Karpas-422 (cell line): ENCODE measurements around the gene FUCA1. TPM values are rescaled to one million over a fixed set of nuclear protein-coding genes. Genes with fewer than 3 reads are reported as not detected.

Experiments
- DNase-seq: peaks from one replicate; pipeline ENCODE4 v3.0.0-alpha.2; 2015
- H2AFZ ChIP-seq: fragments of 200-600 bp; sonication (generic); 2 replicates; pipeline ENCODE4 v1.6.1; 2014; ENCODE audit warnings: antibody characterized with exemption, low read length, mixed read lengths
- H3K27ac ChIP-seq: fragments of 200-600 bp; sonication (generic); 2 replicates; pipeline ENCODE4 v1.5.1; 2014; ENCODE audit warnings: mild to moderate bottlenecking, low read length, moderate library complexity
- H3K27me3 ChIP-seq: fragments of 200-600 bp; sonication (generic); 2 replicates; pipeline ENCODE4 v1.6.1; 2014; ENCODE audit warnings: low read length, mixed read lengths
- H3K36me3 ChIP-seq: fragments of 200-600 bp; sonication (generic); 2 replicates; pipeline ENCODE4 v1.6.1; 2014; ENCODE audit warnings: low read length, mixed read lengths; ENCODE audit not compliant: insufficient read depth
- H3K4me1 ChIP-seq: fragments of 200-600 bp; sonication (generic); 2 replicates; pipeline ENCODE4 v1.6.1; 2014; ENCODE audit warnings: mild to moderate bottlenecking, low read length, mixed read lengths
- H3K4me2 ChIP-seq: fragments of 200-600 bp; sonication (generic); 2 replicates; pipeline ENCODE4 v1.6.1; 2014; ENCODE audit warnings: low read length, low read depth, mild to moderate bottlenecking; ENCODE audit not compliant: poor library complexity, severe bottlenecking
- H3K4me3 ChIP-seq: fragments of 200-600 bp; sonication (generic); 2 replicates; pipeline ENCODE4 v1.5.1; 2014; ENCODE audit warnings: mild to moderate bottlenecking, antibody characterized with exemption, low read length, mixed read lengths
- H3K79me2 ChIP-seq: fragments of 200-600 bp; sonication (generic); 2 replicates; pipeline ENCODE4 v1.6.1; 2014; ENCODE audit warnings: mild to moderate bottlenecking, low read length, mixed read lengths
- H3K9ac ChIP-seq: fragments of 200-600 bp; sonication (generic); 2 replicates; pipeline ENCODE4 v1.6.0; 2014; ENCODE audit warnings: low read length
- H3K9me2 ChIP-seq: fragments of 200-600 bp; sonication (generic), shearing (Covaris generic); replicated peaks from 2 replicates; pipeline ENCODE4 v1.6.0; 2014; ENCODE audit warnings: mild to moderate bottlenecking, low read length, moderate library complexity; ENCODE audit not compliant: insufficient read depth
- H3K9me3 ChIP-seq: fragments of 300-700, 200-600 bp; sonication (generic); 2 replicates; pipeline ENCODE4 v1.6.1; 2014; ENCODE audit warnings: low read length, mixed read lengths
- H4K20me1 ChIP-seq: fragments of 200-600 bp; sonication (generic); 2 replicates; pipeline ENCODE4 v1.6.1; 2014; ENCODE audit warnings: mild to moderate bottlenecking, antibody characterized with exemption, low read length, low read depth; ENCODE audit not compliant: insufficient read depth
- total RNA-seq: library from RNA; depleted of rRNA; stranded (reverse); fragments of >200 nt; shearing (Covaris generic); gene quantifications from 2 replicates; pipeline ENCODE4 v1.2.3, GENCODE V29; 2014; ENCODE audit warnings: low replicate concordance; rRNA removed

Gene FUCA1
- 37.8 and 47.2 TPM in 2 replicates for total RNA-seq

DNA sequence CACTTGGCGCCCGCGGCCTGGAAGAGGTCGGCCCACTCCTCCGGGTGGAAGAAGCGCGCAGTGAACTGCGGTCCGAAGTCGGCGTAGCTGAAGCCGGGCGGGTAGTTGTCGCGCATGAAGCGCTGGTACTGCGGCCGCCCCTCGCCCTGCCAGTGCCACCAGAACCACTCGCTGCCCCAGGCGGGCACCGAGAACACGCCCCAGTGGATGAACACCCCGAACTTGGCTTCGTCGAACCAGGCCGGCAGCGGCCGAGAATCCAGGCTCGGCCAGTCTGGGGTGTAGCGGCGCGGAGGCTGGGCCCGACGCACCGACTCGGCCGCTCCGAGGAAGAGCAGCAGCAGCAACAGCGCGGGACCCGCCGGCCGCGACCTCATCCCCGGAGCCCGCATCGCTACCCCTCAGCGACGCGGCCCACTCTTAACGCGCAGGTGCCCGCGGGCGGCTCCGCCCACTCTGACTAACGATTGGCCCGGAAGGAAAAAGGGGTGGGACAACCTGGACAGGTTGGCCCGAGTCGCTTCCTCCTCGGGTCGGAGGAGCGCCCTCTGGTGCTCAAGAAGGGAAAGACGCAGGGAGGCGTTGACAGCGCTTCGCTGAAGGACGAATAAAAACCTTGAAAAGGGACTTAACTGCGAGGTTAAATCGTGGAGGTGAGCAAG lies at the start of gene FUCA1:
Gene FUCA1, minus strand, starts transcription at position 396 of the 662 bp plus-strand sequence. Its CDS starts 4 bp downstream, at position 392.
- H3K4me2 ChIP-seq, result peak within 1 kb of the TSS; percentile 98
- 0 out of 2 replicates have a peak, but pooled peaks cover 4% of the 10 kb centered on the region for H4K20me1 ChIP-seq
- peaks cover 36% of the 10 kb centered on the region for H3K79me2 ChIP-seq
- peak within 1 kb of the TSS; percentile 90 for H3K27ac ChIP-seq
- H3K9me3 ChIP-seq, result no peaks in the 10 kb centered on the region
- peak within 1 kb of the TSS; percentile 96 for H3K4me3 ChIP-seq
- no peaks in the 10 kb centered on the region for H3K27me3 ChIP-seq
- peaks cover 26% of the 10 kb centered on the region for H3K36me3 ChIP-seq
- peak within 1 kb of the TSS; percentile 87 for H3K9ac ChIP-seq
- H3K4me1 ChIP-seq, result peaks cover 37% of the 10 kb centered on the region
- H2AFZ ChIP-seq, result peak within 1 kb of the TSS; percentile 76
- DNase-seq, result peak; percentile 99
- no peaks in the 10 kb centered on the region for H3K9me2 ChIP-seq

DNA sequence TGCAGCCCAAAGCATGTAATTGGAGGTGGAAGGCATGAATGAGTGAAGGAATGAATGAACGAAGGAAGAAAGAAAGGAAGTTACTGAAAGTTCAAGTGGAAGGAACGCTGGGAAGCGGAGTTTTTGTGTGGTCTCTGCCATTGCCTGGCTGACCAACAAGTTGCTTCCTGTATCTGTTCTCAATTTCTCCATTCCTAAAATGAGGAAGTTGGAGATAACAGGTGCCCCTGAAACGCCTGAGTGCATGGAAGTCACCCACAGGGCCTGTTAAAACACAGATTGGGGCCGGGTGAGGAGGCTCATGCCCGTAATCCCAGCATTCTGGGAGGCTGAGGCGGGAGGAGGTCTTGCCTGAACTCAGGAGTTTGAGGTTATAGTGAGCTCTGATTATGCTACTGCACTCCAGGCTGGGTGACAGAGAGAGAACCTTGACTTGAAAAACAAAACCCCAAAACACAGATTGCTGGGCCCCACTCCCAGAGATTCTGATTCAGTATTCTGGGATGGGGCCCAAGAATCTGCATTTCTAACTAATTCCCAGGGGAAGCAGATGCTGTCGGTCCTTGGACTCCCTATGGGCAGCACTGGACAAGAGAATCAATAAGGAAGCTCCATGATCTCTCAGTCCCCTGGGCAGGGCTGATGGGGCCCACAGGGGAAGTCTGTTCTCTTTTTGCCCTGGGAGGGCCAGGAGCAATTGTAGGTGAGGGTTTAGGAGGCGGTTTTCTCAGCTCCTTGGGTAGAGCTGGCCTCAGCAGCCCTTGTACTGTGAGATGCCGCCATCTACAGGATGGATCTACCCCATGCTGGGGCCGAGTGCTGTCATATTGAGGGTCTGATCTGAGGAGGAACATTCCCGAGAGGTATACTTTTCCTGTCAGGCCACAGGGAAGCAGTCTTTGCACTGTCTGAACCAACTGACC lies 48.4 kb upstream of the FUCA1 start:
- Histone ChIP-seq H3K27me3 (no peaks in the 10 kb centered on the region), H3K9ac (peak overlapping the region; percentile 59), H3K36me3 (no peaks in the 10 kb centered on the region), H3K9me3 (no peaks in the 10 kb centered on the region), H3K4me3 (peak overlapping the region; percentile 21; the same call in 1 of the 2 replicates), H2AFZ (peak overlapping the region; percentile 62), H4K20me1 (no peaks in the 10 kb centered on the region), H3K27ac (peak overlapping the region; percentile 97), H3K4me2 (peak overlapping the region; percentile 64), H3K4me1 (peaks cover 49% of the 10 kb centered on the region), H3K9me2 (no peaks in the 10 kb centered on the region), H3K79me2 (0 out of 2 replicates have a peak, but pooled peaks cover 3% of the 10 kb centered on the region)
- peak; percentile 94 for DNase-seq

DNA sequence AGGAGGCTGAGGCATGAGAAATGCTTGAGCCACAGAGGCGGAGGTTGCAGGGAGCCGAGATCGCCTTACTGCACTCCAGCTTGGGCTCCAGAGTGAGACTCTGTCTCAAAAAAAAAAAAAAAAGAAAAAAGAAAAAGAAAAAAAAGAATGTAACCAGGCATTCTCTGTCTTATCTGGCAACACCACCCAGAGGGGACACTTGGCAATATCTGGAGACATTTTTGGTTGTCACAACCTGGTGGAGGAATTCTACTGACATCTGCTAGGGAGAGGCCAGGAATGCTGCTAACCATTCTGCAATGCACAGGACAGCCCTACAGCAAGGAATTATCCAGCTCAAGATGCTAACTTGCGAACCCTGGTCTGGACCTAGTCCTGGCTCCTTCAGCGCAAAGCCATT lies 47.4 kb upstream of the FUCA1 start:
- H3K4me3 ChIP-seq, result no peak overlapping the region
- no peak for DNase-seq
- no peaks in the 10 kb centered on the region for H3K27me3 ChIP-seq
- H3K79me2 ChIP-seq, result 0 out of 2 replicates have a peak, but pooled peaks cover 3% of the 10 kb centered on the region
- H3K27ac ChIP-seq, result peak overlapping the region; percentile 97
- no peaks in the 10 kb centered on the region for H3K36me3 ChIP-seq
- no peaks in the 10 kb centered on the region for H3K9me3 ChIP-seq
- H3K4me2 ChIP-seq, result no peak overlapping the region
- no peaks in the 10 kb centered on the region for H4K20me1 ChIP-seq
- H2AFZ ChIP-seq, result peak overlapping the region; percentile 62; the same call in 1 of the 2 replicates
- no peaks in the 10 kb centered on the region for H3K9me2 ChIP-seq
- H3K9ac ChIP-seq, result no peak overlapping the region
- peaks cover 59% of the 10 kb centered on the region for H3K4me1 ChIP-seq

DNA sequence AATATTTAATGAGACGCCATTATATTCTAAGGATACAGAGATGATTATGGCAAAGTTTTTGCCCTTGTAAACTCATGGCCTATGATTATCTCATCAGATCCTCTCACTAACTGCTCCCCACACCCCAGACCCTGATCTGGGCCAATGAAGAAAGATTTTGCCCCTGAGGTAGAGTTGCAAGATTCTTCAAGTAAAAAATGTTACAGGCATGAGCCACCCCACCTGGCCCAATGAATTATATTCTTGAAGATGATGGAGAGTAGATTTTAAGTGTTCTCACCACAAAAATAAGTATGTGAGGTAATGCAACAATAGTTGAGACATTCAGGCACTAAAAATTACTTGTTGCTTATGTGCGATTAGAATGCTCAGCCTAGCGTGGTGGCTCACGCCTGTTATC lies 46.8 kb upstream of the FUCA1 start:
- no peak for DNase-seq
- H3K9me3 ChIP-seq, result no peaks in the 10 kb centered on the region
- 0 out of 2 replicates have a peak, but pooled peaks cover 3% of the 10 kb centered on the region for H3K79me2 ChIP-seq
- H3K4me1 ChIP-seq, result peaks cover 64% of the 10 kb centered on the region
- H3K4me2 ChIP-seq, result no peak overlapping the region
- no peaks in the 10 kb centered on the region for H3K27me3 ChIP-seq
- peak overlapping the region; percentile 97 for H3K27ac ChIP-seq
- no peaks in the 10 kb centered on the region for H3K9me2 ChIP-seq
- 0 out of 2 replicates have a peak overlapping the region, but pooled peaks have one; percentile 54 for H2AFZ ChIP-seq
- H3K4me3 ChIP-seq, result no peak overlapping the region
- H3K36me3 ChIP-seq, result no peaks in the 10 kb centered on the region
- no peak overlapping the region for H3K9ac ChIP-seq
- H4K20me1 ChIP-seq, result no peaks in the 10 kb centered on the region

DNA sequence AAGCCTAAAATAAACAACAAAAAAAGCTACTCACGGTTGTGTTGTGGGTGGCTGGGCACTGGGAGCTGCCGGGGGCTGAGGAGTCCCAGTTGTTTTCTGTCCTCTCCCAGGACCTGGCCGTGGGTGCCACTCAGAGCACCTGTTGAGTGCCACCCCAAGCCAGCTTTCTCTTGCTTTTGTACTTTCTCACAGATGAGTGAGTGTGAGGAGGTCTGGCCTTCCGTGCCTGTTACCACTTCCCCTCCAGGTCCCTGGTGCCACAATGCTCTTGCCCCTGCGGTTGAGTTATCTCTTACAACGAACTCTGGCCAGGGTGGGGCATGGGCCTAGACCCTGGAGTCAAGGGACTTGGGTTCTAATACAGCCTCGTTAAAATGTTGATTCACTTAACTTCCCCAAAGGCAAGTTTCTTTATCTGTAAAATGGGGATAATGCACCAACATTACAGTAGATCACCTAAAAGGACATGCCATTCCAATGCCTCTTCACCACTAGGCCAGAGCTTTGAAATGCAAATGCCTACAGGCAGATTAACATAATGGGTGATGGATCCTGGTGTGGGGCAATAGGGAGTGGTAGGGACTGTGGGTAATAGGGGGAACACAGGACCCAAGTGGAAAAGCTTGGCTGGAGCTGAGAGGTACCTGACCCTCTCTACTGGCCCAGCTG lies 45.3 kb upstream of the FUCA1 start, which contains the start of gene CNR2:
Gene CNR2, minus strand, starts transcription at position 151 of the 669 bp plus-strand sequence. CDS start 37,745 bp downstream, outside the sequence.
- Histone ChIP-seq H3K79me2 (0 out of 2 replicates have a peak, but pooled peaks cover 3% of the 10 kb centered on the region), H2AFZ (peak within 1 kb of the TSS; percentile 46), H3K9ac (peak within 1 kb of the TSS; percentile 71), H3K27ac (peak within 1 kb of the TSS; percentile 97), H3K27me3 (no peaks in the 10 kb centered on the region), H3K4me2 (peak within 1 kb of the TSS; percentile 70), H3K9me2 (no peaks in the 10 kb centered on the region), H3K9me3 (no peaks in the 10 kb centered on the region), H3K36me3 (no peaks in the 10 kb centered on the region), H4K20me1 (no peaks in the 10 kb centered on the region), H3K4me3 (peak within 1 kb of the TSS; percentile 64), H3K4me1 (peaks cover 80% of the 10 kb centered on the region)
- DNase-seq, result peak; percentile 73

DNA sequence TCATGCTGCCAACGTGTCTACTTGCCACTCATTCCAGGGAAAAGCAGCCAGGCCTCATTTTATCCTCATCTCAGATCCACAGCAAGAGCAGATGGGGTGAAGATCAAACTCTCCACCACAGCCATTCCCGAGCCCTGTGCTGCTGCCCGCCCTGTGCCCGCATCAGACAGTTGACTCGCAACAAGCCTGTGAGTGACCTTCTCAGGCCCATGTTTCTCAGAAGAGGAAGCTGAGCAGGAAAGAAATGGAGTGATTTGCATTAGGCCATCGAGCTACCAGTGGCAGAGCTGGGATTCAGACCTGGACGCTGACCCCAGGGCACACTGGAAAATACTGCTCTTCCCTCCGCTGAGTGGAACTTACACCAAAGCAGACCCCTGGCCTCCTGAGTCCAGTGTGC lies 43.8 kb upstream of the FUCA1 start:
- peak overlapping the region; percentile 97 for H3K27ac ChIP-seq
- peak overlapping the region; percentile 71 for H3K9ac ChIP-seq
- H3K36me3 ChIP-seq, result no peaks in the 10 kb centered on the region
- peak; percentile 70 for DNase-seq
- H3K27me3 ChIP-seq, result no peaks in the 10 kb centered on the region
- H3K79me2 ChIP-seq, result 0 out of 2 replicates have a peak, but pooled peaks cover 3% of the 10 kb centered on the region
- H3K9me2 ChIP-seq, result no peaks in the 10 kb centered on the region
- H2AFZ ChIP-seq, result no peak overlapping the region
- H3K4me3 ChIP-seq, result peak overlapping the region; percentile 64
- peak overlapping the region; percentile 70 for H3K4me2 ChIP-seq
- H4K20me1 ChIP-seq, result no peaks in the 10 kb centered on the region
- H3K9me3 ChIP-seq, result no peaks in the 10 kb centered on the region
- H3K4me1 ChIP-seq, result peaks cover 92% of the 10 kb centered on the region

DNA sequence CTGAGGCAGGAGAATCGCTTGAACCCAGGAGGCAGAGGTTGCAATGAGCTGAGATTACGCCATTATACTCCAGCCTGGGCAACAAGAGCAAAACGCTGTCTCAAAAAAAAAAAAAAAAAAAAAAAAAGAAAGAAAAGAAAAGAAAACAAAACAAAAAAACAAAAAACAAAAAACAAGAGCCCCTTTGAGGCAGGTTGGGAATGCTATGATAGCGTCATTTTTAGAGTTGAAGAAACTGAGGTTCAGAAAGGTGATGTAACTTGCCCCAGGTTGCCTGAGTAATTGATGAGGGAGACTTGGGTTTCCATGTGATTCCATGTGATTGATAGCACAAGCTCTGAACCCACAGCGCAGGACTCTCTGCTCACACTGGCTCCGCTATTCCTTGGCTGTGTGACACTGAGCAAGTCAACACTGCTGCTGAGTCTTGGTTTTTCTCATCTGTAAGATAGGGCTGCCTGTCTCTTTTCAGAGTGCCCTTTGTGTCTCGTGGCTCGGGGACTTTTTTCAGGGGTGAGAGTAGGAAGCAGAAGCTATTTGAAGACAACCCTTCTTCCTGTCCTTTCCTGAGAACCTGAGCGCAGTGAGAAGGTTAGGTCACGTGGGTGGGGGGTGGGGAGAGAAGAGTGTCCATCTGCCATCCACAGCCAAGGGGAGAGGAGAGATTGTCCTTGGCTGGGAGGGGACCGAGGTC lies 42.6 kb upstream of the FUCA1 start:
- Histone ChIP-seq H3K9me3 (no peaks in the 10 kb centered on the region), H3K36me3 (no peaks in the 10 kb centered on the region), H3K4me1 (peaks cover 92% of the 10 kb centered on the region), H3K4me2 (peak overlapping the region; percentile 70), H3K9ac (peak overlapping the region; percentile 71), H3K27me3 (no peaks in the 10 kb centered on the region), H3K27ac (peak overlapping the region; percentile 97), H3K4me3 (peak overlapping the region; percentile 64; the same call in 1 of the 2 replicates), H4K20me1 (no peaks in the 10 kb centered on the region), H3K9me2 (no peaks in the 10 kb centered on the region), H2AFZ (no peak overlapping the region), H3K79me2 (peaks cover 8% of the 10 kb centered on the region)
- DNase-seq, result peak; percentile 67
